Measurements from ENCODE around the gene EIF2B2. TPM values are rescaled to one million over a fixed set of nuclear protein-coding genes. Genes with fewer than 3 reads are reported as not detected.

The EIF2B2 gene
- total RNA-seq, 2 donors from 2014 or later, result 34.0 to 48.9 TPM

- intact Hi-C loops (cut with DNase I), result no loop called here
- Histone ChIP-seq H3K27me3 (no peaks in the 10 kb centered on the region), H3K27ac (no peak overlapping the region), H3K4me3 (no peak overlapping the region), H3K9me3 (no peaks in the 10 kb centered on the region), H3K36me3 (no peaks in the 10 kb centered on the region), H3K4me1 (no peaks in the 10 kb centered on the region), H3K9ac (ENCODE audit: low read depth in 2 of 2, low read length in 2 of 2) (no peak overlapping the region)
- no peak for DNase-seq
- no peak for TF ChIP-seq CTCF (IDR thresholded peaks at IDR 0.05)
These were observed 21.3 kb upstream of the EIF2B2 start for GRCh38 chr14:74981462-74981782.

- Histone ChIP-seq H3K9me3 (no peaks in the 10 kb centered on the region), H3K36me3 (no peaks in the 10 kb centered on the region), H3K4me1 (no peaks in the 10 kb centered on the region), H3K27ac (no peak overlapping the region), H3K4me3 (no peak overlapping the region), H3K27me3 (no peaks in the 10 kb centered on the region), H3K9ac (ENCODE audit: low read depth in 2 of 2, low read length in 2 of 2) (no peak overlapping the region)
- DNase-seq, result no peak
- no peak for TF ChIP-seq CTCF (IDR thresholded peaks at IDR 0.05)
- intact Hi-C loops (cut with DNase I), result no loop called here
These were observed 20.9 kb upstream of the EIF2B2 start for GRCh38 chr14:74981833-74982232.

GRCh38 chr14:74982661-74983060 lies 20.1 kb upstream of the EIF2B2 start:
- intact Hi-C loops (cut with DNase I), result no loop called here
- no peak for DNase-seq
- no peak overlapping the region for H3K27ac ChIP-seq
- no peaks in the 10 kb centered on the region for H3K4me1 ChIP-seq
- H3K4me3 ChIP-seq, result no peak overlapping the region
- H3K9me3 ChIP-seq, result no peaks in the 10 kb centered on the region
- no peaks in the 10 kb centered on the region for H3K36me3 ChIP-seq
- TF ChIP-seq CTCF (IDR thresholded peaks at IDR 0.05), result no peak
- no peak overlapping the region for H3K9ac ChIP-seq (ENCODE audit: low read depth in 2 of 2, low read length in 2 of 2)
- H3K27me3 ChIP-seq, result no peaks in the 10 kb centered on the region

GRCh38 chr14:74983343-74983742 lies 19.4 kb upstream of the EIF2B2 start:
- TF ChIP-seq CTCF (IDR thresholded peaks at IDR 0.05), result no peak
- H3K9ac ChIP-seq (ENCODE audit: low read depth in 2 of 2, low read length in 2 of 2), result no peak overlapping the region
- intact Hi-C loops (cut with DNase I), result no loop called here
- H3K27me3 ChIP-seq, result no peaks in the 10 kb centered on the region
- H3K4me1 ChIP-seq, result no peaks in the 10 kb centered on the region
- no peaks in the 10 kb centered on the region for H3K9me3 ChIP-seq
- DNase-seq, result no peak
- H3K27ac ChIP-seq, result no peak overlapping the region
- no peaks in the 10 kb centered on the region for H3K36me3 ChIP-seq
- no peak overlapping the region for H3K4me3 ChIP-seq

- no peak for DNase-seq
- Histone ChIP-seq H3K27ac (no peak overlapping the region), H3K9ac (ENCODE audit: low read depth in 2 of 2, low read length in 2 of 2) (no peak overlapping the region), H3K9me3 (no peaks in the 10 kb centered on the region), H3K4me3 (no peak overlapping the region), H3K4me1 (no peaks in the 10 kb centered on the region), H3K36me3 (no peaks in the 10 kb centered on the region), H3K27me3 (no peaks in the 10 kb centered on the region)
- no peak for TF ChIP-seq CTCF (IDR thresholded peaks at IDR 0.05)
- intact Hi-C loops (cut with DNase I), result no loop called here
These were observed 18.3 kb upstream of the EIF2B2 start for GRCh38 chr14:74984236-74985027.

Measured in colonic mucosa (tissue), 4 donors.